ENCODE results near the gene RNF166.

Gene RNF166

GRCh38 chr16:88649924-88650748 lies 56.1 kb downstream of the RNF166 start:
- no peak for DNase-seq

GRCh38 chr16:88649195-88649923 lies 56.8 kb downstream of the RNF166 start:
- no peak for DNase-seq

- DNase-seq: no peak
Measured at GRCh38 chr16:88647178-88648070, 58.8 kb downstream of the RNF166 start.

Data from cerebellar nuclear complex (tissue), 1 donor.